Measurements from ENCODE around the gene RIPK3.

Gene RIPK3

GRCh38 chr14:24368212-24368561 lies 28.4 kb upstream of the RIPK3 start:
- TF ChIP-seq TAF1 (IDR thresholded peaks at IDR 0.05; ENCODE audit: borderline replicate concordance, low read depth, low read length) (no peak), POLR2A (IDR thresholded peaks at IDR 0.05; ENCODE audit: low read depth, low read length) (no peak), POLR2AphosphoS5 (IDR thresholded peaks at IDR 0.05; ENCODE audit: low read depth, low read length) (no peak)
- no peak for DNase-seq (ENCODE audit: insufficient read length)

GRCh38 chr14:24367514-24368211 lies 27.9 kb upstream of the RIPK3 start, which contains the start of gene NFATC4:
TSS of gene NFATC4 (plus strand) at chr14:24368184. CDS start at chr14:24368341, 157 bp downstream.
- FAIRE-seq (no peak), DNase-seq (ENCODE audit: insufficient read length) (no peak)
- TF ChIP-seq POLR2A (IDR thresholded peaks at IDR 0.05; ENCODE audit: low read depth, low read length) (no peak), TAF1 (IDR thresholded peaks at IDR 0.05; ENCODE audit: borderline replicate concordance, low read depth, low read length) (no peak), POLR2AphosphoS5 (IDR thresholded peaks at IDR 0.05; ENCODE audit: low read depth, low read length) (no peak)

More at GRCh38 chr14:24368212-24368561, 28.4 kb upstream of the RIPK3 start:
- no peak for FAIRE-seq

- no peak for TF ChIP-seq POLR2A (IDR thresholded peaks at IDR 0.05; ENCODE audit: low read depth, low read length)
- no peak for TF ChIP-seq POLR2AphosphoS5 (IDR thresholded peaks at IDR 0.05; ENCODE audit: low read depth, low read length)
- TF ChIP-seq TAF1 (IDR thresholded peaks at IDR 0.05; ENCODE audit: borderline replicate concordance, low read depth, low read length) = no peak
- DNase-seq (ENCODE audit: insufficient read length) = peak; percentile 65
- FAIRE-seq = no peak
These were observed 27.1 kb upstream of the RIPK3 start for GRCh38 chr14:24366721-24367513.

- FAIRE-seq = no peak
- no peak for TF ChIP-seq POLR2A (IDR thresholded peaks at IDR 0.05; ENCODE audit: low read depth, low read length)
- no peak for TF ChIP-seq POLR2AphosphoS5 (IDR thresholded peaks at IDR 0.05; ENCODE audit: low read depth, low read length)
- TF ChIP-seq TAF1 (IDR thresholded peaks at IDR 0.05; ENCODE audit: borderline replicate concordance, low read depth, low read length) = no peak
- no peak for DNase-seq (ENCODE audit: insufficient read length)
These were observed 26.6 kb upstream of the RIPK3 start for GRCh38 chr14:24366413-24366720.

- FAIRE-seq = peak; percentile 77
- DNase-seq (ENCODE audit: insufficient read length) = no peak
These were observed 26.0 kb upstream of the RIPK3 start for GRCh38 chr14:24365600-24366412.

GRCh38 chr14:24364841-24365240 lies 25.1 kb upstream of the RIPK3 start:
- DNase-seq (ENCODE audit: insufficient read length) = no peak
- FAIRE-seq = no peak
- TF ChIP-seq POLR2A (IDR thresholded peaks at IDR 0.05; ENCODE audit: low read depth, low read length) (no peak), POLR2AphosphoS5 (IDR thresholded peaks at IDR 0.05; ENCODE audit: low read depth, low read length) (no peak), TAF1 (IDR thresholded peaks at IDR 0.05; ENCODE audit: borderline replicate concordance, low read depth, low read length) (no peak)

More at GRCh38 chr14:24365600-24366412, 26.0 kb upstream of the RIPK3 start:
- TF ChIP-seq TAF1 (IDR thresholded peaks at IDR 0.05; ENCODE audit: borderline replicate concordance, low read depth, low read length) = no peak
- no peak for TF ChIP-seq POLR2A (IDR thresholded peaks at IDR 0.05; ENCODE audit: low read depth, low read length)
- TF ChIP-seq POLR2AphosphoS5 (IDR thresholded peaks at IDR 0.05; ENCODE audit: low read depth, low read length) = no peak

- no peak for TF ChIP-seq POLR2AphosphoS5 (IDR thresholded peaks at IDR 0.05; ENCODE audit: low read depth, low read length)
- no peak for TF ChIP-seq TAF1 (IDR thresholded peaks at IDR 0.05; ENCODE audit: borderline replicate concordance, low read depth, low read length)
- no peak for TF ChIP-seq POLR2A (IDR thresholded peaks at IDR 0.05; ENCODE audit: low read depth, low read length)
- FAIRE-seq = no peak
- DNase-seq (ENCODE audit: insufficient read length) = no peak
These were observed 23.6 kb upstream of the RIPK3 start for GRCh38 chr14:24363401-24363800.

- TF ChIP-seq POLR2AphosphoS5 (IDR thresholded peaks at IDR 0.05; ENCODE audit: low read depth, low read length) = no peak
- no peak for TF ChIP-seq TAF1 (IDR thresholded peaks at IDR 0.05; ENCODE audit: borderline replicate concordance, low read depth, low read length)
- no peak for TF ChIP-seq POLR2A (IDR thresholded peaks at IDR 0.05; ENCODE audit: low read depth, low read length)
- DNase-seq (ENCODE audit: insufficient read length) = no peak
- no peak for FAIRE-seq
These were observed 22.6 kb upstream of the RIPK3 start for GRCh38 chr14:24362241-24362960.

- DNase-seq (ENCODE audit: insufficient read length) (no peak), FAIRE-seq (no peak)
- no peak for TF ChIP-seq TAF1 (IDR thresholded peaks at IDR 0.05; ENCODE audit: borderline replicate concordance, low read depth, low read length)
- TF ChIP-seq POLR2A (IDR thresholded peaks at IDR 0.05; ENCODE audit: low read depth, low read length) = no peak
- no peak for TF ChIP-seq POLR2AphosphoS5 (IDR thresholded peaks at IDR 0.05; ENCODE audit: low read depth, low read length)
These were observed 21.5 kb upstream of the RIPK3 start for GRCh38 chr14:24361326-24361725.

- TF ChIP-seq TAF1 (IDR thresholded peaks at IDR 0.05; ENCODE audit: borderline replicate concordance, low read depth, low read length) (no peak), POLR2AphosphoS5 (IDR thresholded peaks at IDR 0.05; ENCODE audit: low read depth, low read length) (no peak), POLR2A (IDR thresholded peaks at IDR 0.05; ENCODE audit: low read depth, low read length) (no peak)
- DNase-seq (ENCODE audit: insufficient read length) (no peak), FAIRE-seq (no peak)
These were observed 20.5 kb upstream of the RIPK3 start for GRCh38 chr14:24360281-24360680.

GRCh38 chr14:24356208-24356607 lies 16.4 kb upstream of the RIPK3 start:
- TF ChIP-seq TAF1 (IDR thresholded peaks at IDR 0.05; ENCODE audit: borderline replicate concordance, low read depth, low read length) = no peak
- no peak for TF ChIP-seq POLR2AphosphoS5 (IDR thresholded peaks at IDR 0.05; ENCODE audit: low read depth, low read length)
- FAIRE-seq (no peak), DNase-seq (ENCODE audit: insufficient read length) (no peak)
